ENCODE measurements around the gene SCG3.

DNA sequence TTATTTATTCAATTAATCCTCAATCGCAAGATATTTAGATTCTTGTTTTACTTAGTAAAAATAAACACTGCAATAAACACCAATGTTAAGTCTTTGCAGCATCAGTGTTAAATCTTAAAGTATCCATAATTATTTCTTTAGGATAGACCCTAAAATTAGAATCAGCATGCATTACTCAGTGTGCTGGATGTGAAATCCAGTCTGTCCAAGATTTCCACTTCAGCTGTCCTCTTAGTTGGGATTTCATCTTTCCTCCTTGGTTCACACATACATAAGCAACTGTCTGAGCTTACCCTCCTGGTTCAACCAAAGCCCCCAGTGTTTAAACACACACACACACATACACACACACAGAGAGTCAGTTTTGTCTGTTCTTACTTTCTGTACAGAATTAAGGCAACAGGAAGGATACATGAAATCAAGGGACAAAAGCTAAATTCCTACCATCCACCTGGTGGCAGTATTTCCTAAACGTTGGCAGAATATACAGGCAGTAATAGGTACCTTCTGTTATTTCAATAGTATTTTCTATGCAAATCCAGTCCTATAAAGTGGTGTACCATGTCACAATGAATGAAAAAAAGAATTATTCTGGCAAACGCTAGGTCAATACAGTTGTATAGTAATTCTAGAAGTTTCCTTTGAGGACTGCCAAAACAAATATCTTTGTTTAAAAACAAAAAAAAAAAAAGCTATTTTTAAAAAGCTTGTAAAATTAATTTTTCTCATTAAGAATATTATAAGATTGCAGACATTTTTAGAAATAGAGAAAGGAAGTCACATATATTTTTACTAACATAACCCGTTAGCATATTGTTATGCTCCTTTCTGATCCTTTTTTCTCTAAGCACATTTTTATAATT, 31.4 kb upstream of the SCG3 start:
- no peak for TF ChIP-seq ETV6 (CRISPR knock-in tag; IDR thresholded peaks at IDR 0.05)
- TF ChIP-seq, protein P1, sequence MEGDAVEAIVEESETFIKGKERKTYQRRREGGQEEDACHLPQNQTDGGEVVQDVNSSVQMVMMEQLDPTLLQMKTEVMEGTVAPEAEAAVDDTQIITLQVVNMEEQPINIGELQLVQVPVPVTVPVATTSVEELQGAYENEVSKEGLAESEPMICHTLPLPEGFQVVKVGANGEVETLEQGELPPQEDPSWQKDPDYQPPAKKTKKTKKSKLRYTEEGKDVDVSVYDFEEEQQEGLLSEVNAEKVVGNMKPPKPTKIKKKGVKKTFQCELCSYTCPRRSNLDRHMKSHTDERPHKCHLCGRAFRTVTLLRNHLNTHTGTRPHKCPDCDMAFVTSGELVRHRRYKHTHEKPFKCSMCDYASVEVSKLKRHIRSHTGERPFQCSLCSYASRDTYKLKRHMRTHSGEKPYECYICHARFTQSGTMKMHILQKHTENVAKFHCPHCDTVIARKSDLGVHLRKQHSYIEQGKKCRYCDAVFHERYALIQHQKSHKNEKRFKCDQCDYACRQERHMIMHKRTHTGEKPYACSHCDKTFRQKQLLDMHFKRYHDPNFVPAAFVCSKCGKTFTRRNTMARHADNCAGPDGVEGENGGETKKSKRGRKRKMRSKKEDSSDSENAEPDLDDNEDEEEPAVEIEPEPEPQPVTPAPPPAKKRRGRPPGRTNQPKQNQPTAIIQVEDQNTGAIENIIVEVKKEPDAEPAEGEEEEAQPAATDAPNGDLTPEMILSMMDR (IDR thresholded peaks at IDR 0.05): peak; percentile 50
- no peak for TF ChIP-seq TCF7 (CRISPR knock-in tag; IDR thresholded peaks at IDR 0.05; ENCODE audit: low read depth)
- no peak for TF ChIP-seq USF2 (CRISPR knock-in tag; IDR thresholded peaks at IDR 0.05)
- TF ChIP-seq NFE2L1 (CRISPR knock-in tag; IDR thresholded peaks at IDR 0.05): no peak
- no peak for TF ChIP-seq ZNF232 (CRISPR knock-in tag; IDR thresholded peaks at IDR 0.05)
- TF ChIP-seq NR1H2 (CRISPR knock-in tag; IDR thresholded peaks at IDR 0.05): no peak
- TF ChIP-seq TP53 (CRISPR knock-in tag; IDR thresholded peaks at IDR 0.05): no peak
- TF ChIP-seq, protein P2, sequence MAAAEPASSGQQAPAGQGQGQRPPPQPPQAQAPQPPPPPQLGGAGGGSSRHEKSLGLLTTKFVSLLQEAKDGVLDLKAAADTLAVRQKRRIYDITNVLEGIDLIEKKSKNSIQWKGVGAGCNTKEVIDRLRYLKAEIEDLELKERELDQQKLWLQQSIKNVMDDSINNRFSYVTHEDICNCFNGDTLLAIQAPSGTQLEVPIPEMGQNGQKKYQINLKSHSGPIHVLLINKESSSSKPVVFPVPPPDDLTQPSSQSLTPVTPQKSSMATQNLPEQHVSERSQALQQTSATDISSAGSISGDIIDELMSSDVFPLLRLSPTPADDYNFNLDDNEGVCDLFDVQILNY (CRISPR knock-in tag; IDR thresholded peaks at IDR 0.05): no peak
- TF ChIP-seq, protein P3, sequence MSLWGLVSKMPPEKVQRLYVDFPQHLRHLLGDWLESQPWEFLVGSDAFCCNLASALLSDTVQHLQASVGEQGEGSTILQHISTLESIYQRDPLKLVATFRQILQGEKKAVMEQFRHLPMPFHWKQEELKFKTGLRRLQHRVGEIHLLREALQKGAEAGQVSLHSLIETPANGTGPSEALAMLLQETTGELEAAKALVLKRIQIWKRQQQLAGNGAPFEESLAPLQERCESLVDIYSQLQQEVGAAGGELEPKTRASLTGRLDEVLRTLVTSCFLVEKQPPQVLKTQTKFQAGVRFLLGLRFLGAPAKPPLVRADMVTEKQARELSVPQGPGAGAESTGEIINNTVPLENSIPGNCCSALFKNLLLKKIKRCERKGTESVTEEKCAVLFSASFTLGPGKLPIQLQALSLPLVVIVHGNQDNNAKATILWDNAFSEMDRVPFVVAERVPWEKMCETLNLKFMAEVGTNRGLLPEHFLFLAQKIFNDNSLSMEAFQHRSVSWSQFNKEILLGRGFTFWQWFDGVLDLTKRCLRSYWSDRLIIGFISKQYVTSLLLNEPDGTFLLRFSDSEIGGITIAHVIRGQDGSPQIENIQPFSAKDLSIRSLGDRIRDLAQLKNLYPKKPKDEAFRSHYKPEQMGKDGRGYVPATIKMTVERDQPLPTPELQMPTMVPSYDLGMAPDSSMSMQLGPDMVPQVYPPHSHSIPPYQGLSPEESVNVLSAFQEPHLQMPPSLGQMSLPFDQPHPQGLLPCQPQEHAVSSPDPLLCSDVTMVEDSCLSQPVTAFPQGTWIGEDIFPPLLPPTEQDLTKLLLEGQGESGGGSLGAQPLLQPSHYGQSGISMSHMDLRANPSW (CRISPR knock-in tag; conservative IDR thresholded peaks at IDR 0.05; ENCODE audit: low read depth): no peak
- TF ChIP-seq, protein P4, sequence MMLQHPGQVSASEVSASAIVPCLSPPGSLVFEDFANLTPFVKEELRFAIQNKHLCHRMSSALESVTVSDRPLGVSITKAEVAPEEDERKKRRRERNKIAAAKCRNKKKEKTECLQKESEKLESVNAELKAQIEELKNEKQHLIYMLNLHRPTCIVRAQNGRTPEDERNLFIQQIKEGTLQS (CRISPR knock-in tag; conservative IDR thresholded peaks at IDR 0.05): no peak
- TF ChIP-seq MXD4 (CRISPR knock-in tag; IDR thresholded peaks at IDR 0.05; ENCODE audit: borderline replicate concordance): no peak
- TF ChIP-seq PRDM15 (CRISPR knock-in tag; IDR thresholded peaks at IDR 0.05): no peak

Measured in WTC11 (cell line).